HepG2 (cell line): Measurements from ENCODE around the gene ADGRG1. TPM values are rescaled to one million over a fixed set of nuclear protein-coding genes. Genes with fewer than 3 reads are reported as not detected.

Experiments used
- ATAC-seq: fragments of 200-7000 bp; cut with Tn5 transposase; 3 replicates; pipeline ENCODE4 v1.9.1; 2020; ENCODE audit warnings: mild to moderate bottlenecking, moderate library complexity
- BruUV-seq: library from RNA; stranded (reverse); fragments of 400-500 nt; replicated peaks from 2 replicates; lab custom pipeline; 2021; lab: Mats Ljungman, UMichigan
- CTCF ChIA-PET: fragments of 300-600 bp; formaldehyde crosslinking; extraction: SDS; loops from one replicate; lab custom pipeline; 2021; ENCODE audit warnings: low total read pairs, inconsistent platforms, low intra/inter-chr PET ratio; lab: Yijun Ruan, JAX
- POLR2A ChIA-PET: fragments of 350-600 bp; sonication (Branson Sonifier 250); formaldehyde crosslinking; loops from one replicate; lab custom pipeline; 2020; ENCODE audit warnings: antibody characterized with exemption, inconsistent platforms; lab: Yijun Ruan, JAX
- DNase-seq: peaks from one replicate; pipeline ENCODE4 v3.0.0-alpha.2; 2015; ENCODE audit warnings: low spot score
- FAIRE-seq: peaks from 3 replicates; lab custom pipeline; 2011; peaks lifted over from hg19 to GRCh38; lab: Jason Lieb, UNC
- H2AFZ ChIP-seq: one replicate; pipeline ENCODE4 v1.6.1; 2011; ENCODE audit warnings: low read length, inconsistent platforms
- H3K27ac ChIP-seq: fragments of 300-600 bp; 3 replicates; pipeline ENCODE4 v1.8.0; 2011; ENCODE audit warnings: mixed run types, mild to moderate bottlenecking, mixed read lengths, low read length, inconsistent platforms; ENCODE audit not compliant: insufficient read depth; ENCODE audit errors: extremely low read length
- H3K27me3 ChIP-seq, 2 experiments: fragments of 200-600 bp in 1 of 2; 2 replicates in 1 of 2; 3 replicates in 1 of 2; pipeline versions ENCODE4 v1.6.0 to v1.8.0; 2011; ENCODE audit warnings: low read length in 2 of 2, mild to moderate bottlenecking in 2 of 2, moderate library complexity in 2 of 2, inconsistent platforms in 1 of 2; ENCODE audit not compliant: insufficient read depth in 2 of 2, control insufficient read depth in 1 of 2
- H3K36me3 ChIP-seq, 2 experiments: fragments of 200-600 bp in 1 of 2; replicated peaks in 1 of 2; 2 replicates in 1 of 2; 3 replicates in 1 of 2; pipeline versions ENCODE4 v1.5.1 to v1.8.0; 2011; ENCODE audit warnings: low read length in 2 of 2, inconsistent platforms in 1 of 2; ENCODE audit not compliant: insufficient read depth in 2 of 2, control insufficient read depth in 1 of 2
- H3K4me1 ChIP-seq: 2 replicates; pipeline ENCODE4 v1.5.1; 2012; ENCODE audit warnings: low read length, inconsistent platforms; ENCODE audit not compliant: insufficient read depth
- H3K4me2 ChIP-seq: 2 replicates; pipeline ENCODE4 v1.6.0; 2011; ENCODE audit warnings: low read depth, low read length, inconsistent platforms
- H3K4me3 ChIP-seq, 3 experiments: fragments of 200-600 bp in 1 of 3; sonication (generic), shearing (Covaris generic) in 1 of 3; replicated peaks in 1 of 3; 2 replicates each; pipeline ENCODE4 v1.5.1; 2011 to 2016; ENCODE audit warnings: low read length in 3 of 3, inconsistent platforms in 2 of 3, low read depth in 2 of 3, mild to moderate bottlenecking in 2 of 3, control low read depth in 1 of 3, mixed read lengths in 1 of 3; ENCODE audit not compliant: insufficient read depth in 1 of 3
- H3K79me2 ChIP-seq: one replicate; pipeline ENCODE4 v1.6.1; 2011; ENCODE audit warnings: low read length, inconsistent platforms; ENCODE audit not compliant: insufficient read depth
- H3K9ac ChIP-seq: 2 replicates; pipeline ENCODE4 v1.6.0; 2011; ENCODE audit warnings: mild to moderate bottlenecking, low read depth, low read length, inconsistent platforms; ENCODE audit not compliant: insufficient read depth
- H3K9me3 ChIP-seq: 2 replicates; pipeline ENCODE4 v1.5.1; 2012; ENCODE audit warnings: mild to moderate bottlenecking, low read length
- H4K20me1 ChIP-seq: 2 replicates; pipeline ENCODE4 v1.6.0; 2011; ENCODE audit warnings: inconsistent platforms, mild to moderate bottlenecking, low read length, moderate library complexity; ENCODE audit not compliant: insufficient read depth
- CEBPB ChIP-seq: IDR thresholded peaks from 2 replicates; pipeline ENCODE4 v1.6.1; 2011; ENCODE audit warnings: low read depth, low read length, improper control_type of control experiment, borderline replicate concordance
- FOXJ3 ChIP-seq: sonication (generic); formaldehyde crosslinking; IDR thresholded peaks from 2 replicates; pipeline ENCODE4 v1.4.0; 2020; ENCODE audit warnings: missing genetic modification reagents, mild to moderate bottlenecking, borderline replicate concordance
- FOXP4 ChIP-seq: sonication (generic); formaldehyde crosslinking; IDR thresholded peaks from 2 replicates; pipeline ENCODE4 v1.4.0; 2020; ENCODE audit warnings: missing genetic modification reagents
- PAWR ChIP-seq: sonication (generic); formaldehyde crosslinking; IDR thresholded peaks from 2 replicates; pipeline ENCODE4 v1.4.0; 2020; ENCODE audit warnings: missing genetic modification reagents, mild to moderate bottlenecking, borderline replicate concordance
- PHF5A ChIP-seq: IDR thresholded peaks from one replicate; pipeline ENCODE4 v1.6.1; 2018; ENCODE audit warnings: low read depth, missing genetic modification reagents; ENCODE audit not compliant: unreplicated experiment
- SOX6 ChIP-seq, 2 experiments: fragments of 450-650 bp in 1 of 2; sonication (generic) in 1 of 2; formaldehyde crosslinking in 1 of 2; IDR thresholded peaks; 2 replicates each; pipeline versions ENCODE4 v1.4.0 to v1.6.1; 2017 to 2020; ENCODE audit warnings: antibody characterized with exemption in 1 of 2, mild to moderate bottlenecking in 1 of 2, missing genetic modification reagents in 1 of 2
- ZBTB40 ChIP-seq, 2 experiments: fragments of 450-650 bp in 1 of 2; sonication (generic) in 1 of 2; formaldehyde crosslinking in 1 of 2; IDR thresholded peaks; 2 replicates each; pipeline versions ENCODE4 v1.6.1 to v1.8.0; 2016 to 2022; ENCODE audit warnings: antibody characterized with exemption in 1 of 2, mild to moderate bottlenecking in 1 of 2, missing genetic modification reagents in 1 of 2
- ZBTB42 ChIP-seq: sonication (generic); formaldehyde crosslinking; IDR thresholded peaks from 2 replicates; pipeline ENCODE4 v1.5.0; 2020; ENCODE audit warnings: mild to moderate bottlenecking, missing genetic modification reagents
- ZNF282 ChIP-seq: fragments of 450-650 bp; IDR thresholded peaks from 2 replicates; pipeline ENCODE4 v1.6.1; 2018; ENCODE audit not compliant: partially characterized antibody
- ZNF292 ChIP-seq: sonication (generic); formaldehyde crosslinking; IDR thresholded peaks from 2 replicates; pipeline ENCODE4 v1.8.1; 2022; ENCODE audit warnings: mild to moderate bottlenecking, low read depth, missing genetic modification reagents, borderline replicate concordance
- ZNF570 ChIP-seq: sonication (generic); formaldehyde crosslinking; IDR thresholded peaks from 2 replicates; pipeline ENCODE4 v1.4.0; 2020; ENCODE audit warnings: mild to moderate bottlenecking, missing genetic modification reagents, borderline replicate concordance
- WGBS: methylation state at CpG from one replicate; pipeline ENCODE4 v1.1.6; 2017; ENCODE audit warnings: low lambda C conversion rate; 5-methylcytosine and 5-hydroxymethylcytosine counted together
- in situ Hi-C: cut with HindIII; loops from 2 replicates; pipeline ENCODE4 v1.10.0; 2017; ENCODE audit warnings: low pct_unique_long_range_greater_than_20kb; ENCODE audit not compliant: extremely low pct_ligation_motif_present
- intact Hi-C: fragments of 100-400 bp; cut with micrococcal nuclease; formaldehyde crosslinking; loops from one replicate; pipeline ENCODE4 v1.10.0; 2022; ENCODE audit not compliant: unreplicated experiment
- polyA plus RNA-seq, 8 experiments: library from polyadenylated mRNA; depleted of rRNA in 3 of 8; stranded (reverse) in 7 of 8; unstranded in 1 of 8; fragments of >200 nt; fragmentation: Illumina TruSeq in 4 of 8; extraction: Trizol in 4 of 8; gene quantifications; 2 replicates each; pipeline versions ENCODE4 v1.2.1 to v1.2.3, GENCODE V29; 2011 to 2016; ENCODE audit warnings: low read depth in 4 of 8, missing spikeins in 1 of 8, mixed read lengths in 1 of 8; ENCODE audit not compliant: insufficient read depth in 1 of 8
- total RNA-seq, 5 experiments: library from RNA; depleted of rRNA; stranded (reverse); fragments of >200 nt; fragmentation: Illumina TruSeq; extraction: Trizol; gene quantifications; 2 replicates each; pipeline ENCODE4 v1.2.3, GENCODE V29; 2016; ENCODE audit warnings: low read depth in 1 of 5

The ADGRG1 gene
- total and polyA plus RNA-seq, 2 of the 13 experiments (the other 11 are each of a cell fraction or from before 2014, with no cell fraction given): 2.7 to 5.9 TPM

DNA sequence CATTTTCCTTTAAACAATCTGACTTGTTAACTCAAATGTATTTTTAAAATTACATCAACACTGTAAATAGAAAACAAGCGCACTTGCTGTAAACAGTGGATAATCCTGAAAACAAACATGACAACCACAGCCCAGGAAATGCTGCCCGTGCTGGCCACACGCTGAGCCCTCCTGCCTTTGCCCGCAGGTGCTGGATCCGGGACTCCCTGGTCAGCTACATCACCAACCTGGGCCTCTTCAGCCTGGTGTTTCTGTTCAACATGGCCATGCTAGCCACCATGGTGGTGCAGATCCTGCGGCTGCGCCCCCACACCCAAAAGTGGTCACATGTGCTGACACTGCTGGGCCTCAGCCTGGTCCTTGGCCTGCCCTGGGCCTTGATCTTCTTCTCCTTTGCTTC is 33.1 kb downstream of the ADGRG1 start:
- Histone ChIP-seq H3K9ac (no peak overlapping the region), H3K4me1 (peaks cover 43% of the 10 kb centered on the region), H3K4me2 (peak overlapping the region; percentile 54; the same call in 1 of the 2 replicates), H3K36me3 (no peaks in the 10 kb centered on the region), H3K79me2 (no peaks in the 10 kb centered on the region), H2AFZ (no peak overlapping the region), H3K27me3 (no peaks in the 10 kb centered on the region), H3K4me3 (no peak overlapping the region), H3K27ac (peak overlapping the region; percentile 52), H4K20me1 (no peaks in the 10 kb centered on the region), H3K9me3 (no peaks in the 10 kb centered on the region)
- intact Hi-C loops: loop anchor here (2.0 kb wide), 1 partner anchor 43 kb away; no protein-coding TSS in a partner anchor
- 62% methylated on average over 7 of the region's 7 CpGs for WGBS
- FAIRE-seq (no peak), ATAC-seq (peak; percentile 3; the same call in 1 of the 3 replicates), DNase-seq (no peak)
- ChIA-PET POLR2A (interaction anchor here (0.5 to 1.9 kb wide), 5 partner anchors 24 to 74 kb away, joined by 3 to 12 read pairs (median 4); partner anchors contain the start of gene KATNB1), CTCF (interaction anchor here (0.8 to 1.4 kb wide), 2 partner anchors 13 to 59 kb away, joined by 4 read pairs; no protein-coding TSS in a partner anchor)
- in situ Hi-C loops: no loop called here
- BruUV-seq: no TSS peak
- TF ChIP-seq ZNF570 (CRISPR knock-in tag): no peak
- TF ChIP-seq PAWR (CRISPR knock-in tag): no peak
- no peak for TF ChIP-seq CEBPB
- TF ChIP-seq FOXJ3 (CRISPR knock-in tag): peak; percentile 5; the same call in 1 of the 2 replicates
- no peak for TF ChIP-seq ZNF282
- no peak for TF ChIP-seq ZBTB42 (CRISPR knock-in tag)
- TF ChIP-seq FOXP4 (CRISPR knock-in tag): 0 out of 2 replicates have a peak, but pooled peaks have one; percentile 20
- peak; percentile 26 for TF ChIP-seq PHF5A (CRISPR knock-in tag)
- TF ChIP-seq ZBTB40 (IDR thresholded peaks at IDR 0.05): no peak
- no peak for TF ChIP-seq ZBTB40 (CRISPR knock-in tag; IDR thresholded peaks at IDR 0.05)
- no peak for TF ChIP-seq SOX6 (IDR thresholded peaks at IDR 0.05)
- peak; percentile 20; the same call in 1 of the 2 replicates for TF ChIP-seq SOX6 (CRISPR knock-in tag; IDR thresholded peaks at IDR 0.05)
- TF ChIP-seq ZNF292 (CRISPR knock-in tag): peak; percentile 48; the same call in 1 of the 2 replicates
